Measurements from ENCODE around the gene DLG1.
"Not testable (repeated sequence)": the region's sequence is repeated elsewhere in the genome, so short reads cannot be mapped to it uniquely, and the experiment has no call there.

DLG1 gene

GRCh38 chr3:197040658-197041057, 257.8 kb downstream of the DLG1 start:
- DNase-seq (ENCODE audit: insufficient read length, low spot score) (no peak), FAIRE-seq (no peak)

- DNase-seq (ENCODE audit: insufficient read length, low spot score): no peak
- FAIRE-seq: no peak
Observed at GRCh38 chr3:197038679-197039462, 259.5 kb downstream of the DLG1 start.

- DNase-seq (ENCODE audit: insufficient read length, low spot score) (no peak), FAIRE-seq (no peak)
Observed at GRCh38 chr3:197035577-197035976, 262.8 kb downstream of the DLG1 start.

- FAIRE-seq; DNase-seq (ENCODE audit: insufficient read length, low spot score): not testable (repeated sequence)
Observed at GRCh38 chr3:197034778-197035177, 263.6 kb downstream of the DLG1 start.

- FAIRE-seq: not testable (repeated sequence)
Observed at GRCh38 chr3:197033764-197034163, 264.6 kb downstream of the DLG1 start.

GRCh38 chr3:197031315-197032285, 266.8 kb downstream of the DLG1 start:
- FAIRE-seq (no peak), DNase-seq (ENCODE audit: insufficient read length, low spot score) (no peak)

More at GRCh38 chr3:197033764-197034163, 264.6 kb downstream of the DLG1 start:
- DNase-seq (ENCODE audit: insufficient read length, low spot score): not testable (repeated sequence)

GRCh38 chr3:197030379-197031314, 267.8 kb downstream of the DLG1 start:
- DNase-seq (ENCODE audit: insufficient read length, low spot score) (no peak), FAIRE-seq (no peak)

- FAIRE-seq (no peak), DNase-seq (ENCODE audit: insufficient read length, low spot score) (peak; percentile 98)
Observed at GRCh38 chr3:197029511-197030167, 268.8 kb downstream of the DLG1 start, which contains the start of gene MELTF. Gene MELTF, minus strand, starts transcription at chr3:197029817. Its CDS starts 115 bp downstream, at chr3:197029702.

GRCh38 chr3:197028728-197029510, 269.5 kb downstream of the DLG1 start:
- FAIRE-seq: peak; percentile 72
- DNase-seq (ENCODE audit: insufficient read length, low spot score): peak; percentile 76

- no peak for DNase-seq (ENCODE audit: insufficient read length, low spot score)
- FAIRE-seq: no peak
Observed at GRCh38 chr3:197027896-197028727, 270.3 kb downstream of the DLG1 start.

GRCh38 chr3:197027151-197027895, 271.1 kb downstream of the DLG1 start:
- no peak for DNase-seq (ENCODE audit: insufficient read length, low spot score)
- FAIRE-seq: no peak

GRCh38 chr3:197026481-197026866, 271.9 kb downstream of the DLG1 start:
- DNase-seq (ENCODE audit: insufficient read length, low spot score) (no peak), FAIRE-seq (no peak)

GRCh38 chr3:197025736-197026480, 272.5 kb downstream of the DLG1 start:
- DNase-seq (ENCODE audit: insufficient read length, low spot score) (no peak), FAIRE-seq (no peak)

GRCh38 chr3:197024881-197025735, 273.3 kb downstream of the DLG1 start:
- FAIRE-seq (no peak), DNase-seq (ENCODE audit: insufficient read length, low spot score) (no peak)

GRCh38 chr3:197023998-197024651, 274.3 kb downstream of the DLG1 start:
- DNase-seq (ENCODE audit: insufficient read length, low spot score) (no peak), FAIRE-seq (no peak)
